Measurements from ENCODE around the gene RCC1.
"Not testable (repeated sequence)": the region's sequence is repeated elsewhere in the genome, so short reads cannot be mapped to it uniquely, and the experiment has no call there.

RCC1 gene

GRCh38 chr1:28580722-28581530, 75.1 kb downstream of the RCC1 start:
- DNase-seq: peak; percentile 56

GRCh38 chr1:28581531-28582247, 75.8 kb downstream of the RCC1 start:
- Histone ChIP-seq H3K27ac (peak overlapping the region; percentile 81), H3K36me3 (peaks cover 44% of the 10 kb centered on the region), H3K9me3 (ENCODE audit: severe bottlenecking) (no peaks in the 10 kb centered on the region), H3K4me3 (ENCODE audit: low read depth, low read length) (peak overlapping the region; percentile 78), H3K27me3 (ENCODE audit: insufficient read depth, low read depth, severe bottlenecking) (no peaks in the 10 kb centered on the region)
- peak; percentile 96 for DNase-seq
- no peak for TF ChIP-seq CTCF (IDR thresholded peaks at IDR 0.05; ENCODE audit: low read depth, low read length)

More at GRCh38 chr1:28580722-28581530, 75.1 kb downstream of the RCC1 start:
- peak overlapping the region; percentile 81 for H3K27ac ChIP-seq
- H3K9me3 ChIP-seq (ENCODE audit: severe bottlenecking): no peaks in the 10 kb centered on the region
- H3K27me3 ChIP-seq (ENCODE audit: insufficient read depth, low read depth, severe bottlenecking): no peaks in the 10 kb centered on the region
- peak overlapping the region; percentile 78 for H3K4me3 ChIP-seq (ENCODE audit: low read depth, low read length)
- H3K36me3 ChIP-seq: peaks cover 44% of the 10 kb centered on the region
- peak; percentile 44 for TF ChIP-seq CTCF (IDR thresholded peaks at IDR 0.05; ENCODE audit: low read depth, low read length)

- Histone ChIP-seq H3K9me3 (ENCODE audit: severe bottlenecking) (no peaks in the 10 kb centered on the region), H3K4me3 (ENCODE audit: low read depth, low read length) (peak overlapping the region; percentile 78), H3K27me3 (ENCODE audit: insufficient read depth, low read depth, severe bottlenecking) (no peaks in the 10 kb centered on the region), H3K36me3 (peaks cover 39% of the 10 kb centered on the region), H3K27ac (peak overlapping the region; percentile 81)
- no peak for DNase-seq
- no peak for TF ChIP-seq CTCF (IDR thresholded peaks at IDR 0.05; ENCODE audit: low read depth, low read length)
These were observed 76.4 kb downstream of the RCC1 start for GRCh38 chr1:28582248-28582615.

GRCh38 chr1:28586585-28587391, 80.9 kb downstream of the RCC1 start:
- not testable (repeated sequence) for H3K27me3 ChIP-seq (ENCODE audit: insufficient read depth, low read depth, severe bottlenecking); H3K4me3 ChIP-seq (ENCODE audit: low read depth, low read length); DNase-seq; H3K9me3 ChIP-seq (ENCODE audit: severe bottlenecking); H3K27ac ChIP-seq; H3K36me3 ChIP-seq
